Epithelial cell of esophagus (primary cell): ENCODE results near the gene PRUNE2.

Source experiments
- DNase-seq: peaks from one replicate; pipeline ENCODE4 v3.0.0; 2010; ENCODE audit warnings: low read depth
- H3K4me3 ChIP-seq: 2 replicates; pipeline ENCODE4 v1.5.1; 2011; ENCODE audit warnings: mild to moderate bottlenecking, low read length, control low read depth
- TF ChIP-seq, protein P1 (sequence below): IDR thresholded peaks from 2 replicates; pipeline ENCODE4 v1.5.1; 2011; ENCODE audit warnings: low read depth, mild to moderate bottlenecking, low read length, control low read depth, inconsistent platforms; ENCODE audit not compliant: insufficient read depth; ENCODE audit errors: missing control alignments

PRUNE2 gene

GRCh38 chr9:76613974-76614373 lies 291.9 kb downstream of the PRUNE2 start:
- no peak for DNase-seq
- TF ChIP-seq, protein P1, sequence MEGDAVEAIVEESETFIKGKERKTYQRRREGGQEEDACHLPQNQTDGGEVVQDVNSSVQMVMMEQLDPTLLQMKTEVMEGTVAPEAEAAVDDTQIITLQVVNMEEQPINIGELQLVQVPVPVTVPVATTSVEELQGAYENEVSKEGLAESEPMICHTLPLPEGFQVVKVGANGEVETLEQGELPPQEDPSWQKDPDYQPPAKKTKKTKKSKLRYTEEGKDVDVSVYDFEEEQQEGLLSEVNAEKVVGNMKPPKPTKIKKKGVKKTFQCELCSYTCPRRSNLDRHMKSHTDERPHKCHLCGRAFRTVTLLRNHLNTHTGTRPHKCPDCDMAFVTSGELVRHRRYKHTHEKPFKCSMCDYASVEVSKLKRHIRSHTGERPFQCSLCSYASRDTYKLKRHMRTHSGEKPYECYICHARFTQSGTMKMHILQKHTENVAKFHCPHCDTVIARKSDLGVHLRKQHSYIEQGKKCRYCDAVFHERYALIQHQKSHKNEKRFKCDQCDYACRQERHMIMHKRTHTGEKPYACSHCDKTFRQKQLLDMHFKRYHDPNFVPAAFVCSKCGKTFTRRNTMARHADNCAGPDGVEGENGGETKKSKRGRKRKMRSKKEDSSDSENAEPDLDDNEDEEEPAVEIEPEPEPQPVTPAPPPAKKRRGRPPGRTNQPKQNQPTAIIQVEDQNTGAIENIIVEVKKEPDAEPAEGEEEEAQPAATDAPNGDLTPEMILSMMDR, result no peak
- no peak overlapping the region for H3K4me3 ChIP-seq

- TF ChIP-seq, protein P1, result no peak
- no peak for DNase-seq
- H3K4me3 ChIP-seq, result no peak overlapping the region
Measured at GRCh38 chr9:76613150-76613781, 292.6 kb downstream of the PRUNE2 start.

DNA sequence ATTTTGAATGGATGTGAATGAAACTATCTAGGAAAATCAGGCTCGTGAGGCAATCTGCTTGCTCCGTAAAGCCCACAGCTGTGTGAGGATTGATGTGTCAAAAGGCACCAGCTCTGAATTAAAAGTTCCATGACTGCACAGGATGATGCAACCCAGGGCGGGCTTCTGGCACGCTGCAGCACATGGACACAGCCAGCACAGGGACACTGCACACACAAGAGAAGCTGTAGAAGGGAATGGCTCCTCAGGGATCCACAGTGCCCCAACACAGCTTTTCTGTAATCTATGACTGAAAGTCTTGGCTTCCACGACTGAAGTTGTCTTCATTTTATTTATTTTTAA lies 295.9 kb downstream of the PRUNE2 start:
- no peak overlapping the region for H3K4me3 ChIP-seq
- TF ChIP-seq, protein P1, result no peak
- DNase-seq, result no peak

DNA sequence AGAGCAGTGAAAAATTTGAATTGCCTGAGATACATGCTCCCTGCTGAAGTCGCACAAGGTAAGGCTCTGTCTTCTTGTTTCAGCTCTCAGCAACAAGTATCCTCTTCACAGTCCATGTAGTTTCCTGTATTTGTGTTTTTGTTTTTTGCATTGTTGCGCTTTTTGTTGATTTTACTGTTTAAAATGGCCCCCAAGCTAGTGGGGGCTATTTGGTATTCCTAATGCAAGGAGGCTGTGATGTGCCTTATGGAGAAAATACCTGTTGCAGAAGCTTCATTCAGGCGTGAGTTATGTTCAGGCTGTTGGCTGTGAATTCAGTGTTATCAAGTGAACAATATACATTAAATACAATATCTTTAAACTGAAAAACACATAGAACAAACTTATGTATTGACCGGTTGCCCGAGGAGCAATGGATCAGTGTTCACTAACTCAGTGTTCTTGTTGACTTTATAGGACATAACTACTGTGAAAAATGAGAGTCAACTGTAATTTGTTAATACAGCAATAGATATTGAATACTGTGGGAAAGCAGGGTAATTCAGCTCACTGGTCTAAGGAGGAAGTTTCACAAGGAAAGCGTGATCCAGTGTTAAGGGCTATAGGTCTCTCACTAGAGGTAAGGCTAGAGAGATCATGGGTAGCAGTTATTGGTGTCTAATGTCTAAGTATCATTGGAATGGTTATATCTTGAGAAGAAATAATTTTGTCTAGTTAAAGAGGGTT lies 296.5 kb downstream of the PRUNE2 start:
- no peak overlapping the region for H3K4me3 ChIP-seq
- DNase-seq, result no peak
- TF ChIP-seq, protein P1, result no peak

DNA sequence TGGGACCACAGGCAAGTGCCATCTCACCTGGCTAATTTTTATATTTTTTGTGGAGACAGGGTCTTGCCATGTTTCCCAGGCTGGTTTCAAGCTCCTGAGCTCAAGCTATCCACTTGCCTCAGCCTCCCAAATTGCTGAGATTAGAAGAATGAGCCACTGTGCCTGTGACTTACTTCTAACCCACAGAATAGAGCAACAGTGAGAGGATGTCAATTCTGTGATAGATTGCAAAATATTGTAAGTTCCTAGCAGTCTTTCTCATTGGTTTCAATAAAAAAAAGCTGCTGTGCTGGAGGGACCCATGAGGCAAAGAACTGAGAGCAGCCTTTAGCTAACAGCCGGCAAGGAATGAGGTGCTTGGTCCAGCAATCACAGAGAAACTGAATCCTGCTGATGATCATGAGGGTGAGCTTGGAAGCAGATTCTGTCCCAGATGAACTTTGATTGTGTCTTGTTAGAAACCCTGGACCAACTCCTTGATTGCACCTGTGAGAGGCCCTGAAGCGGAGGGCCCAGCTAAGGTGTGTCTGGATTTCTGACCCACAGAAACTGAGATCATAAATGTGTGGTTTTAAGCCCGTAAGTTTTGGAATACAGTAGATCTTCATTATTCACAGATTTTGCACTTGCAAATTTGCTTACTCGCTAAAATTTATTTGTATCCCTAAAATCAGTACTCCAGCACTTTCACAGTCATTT lies 297.2 kb downstream of the PRUNE2 start:
- TF ChIP-seq, protein P1, result no peak
- DNase-seq, result no peak
- H3K4me3 ChIP-seq, result no peak overlapping the region

- TF ChIP-seq, protein P1, result no peak
- H3K4me3 ChIP-seq, result no peak overlapping the region
- no peak for DNase-seq
Measured at GRCh38 chr9:76607730-76608436, 298.0 kb downstream of the PRUNE2 start.
